HL-60/S4 (cell line): Measurements from ENCODE around the gene ENTPD1.

Experiments
- in situ Hi-C: fragments of 300-500 bp; cut with MboI; formaldehyde crosslinking; loops from 2 replicates; pipeline ENCODE4 v1.14.3; 2022; ENCODE audit warnings: low sequenced_read_pairs

Gene ENTPD1

GRCh38 chr10:95821720-95822119 lies 65.8 kb downstream of the ENTPD1 start:
- in situ Hi-C loops: no loop called here

- in situ Hi-C loops: no loop called here
These were observed 74.1 kb downstream of the ENTPD1 start for GRCh38 chr10:95830044-95830443.

GRCh38 chr10:95831076-95831475 lies 75.1 kb downstream of the ENTPD1 start:
- in situ Hi-C loops: no loop called here

- in situ Hi-C loops: no loop called here
These were observed 75.6 kb downstream of the ENTPD1 start for GRCh38 chr10:95831515-95831914.

GRCh38 chr10:95832216-95833041 lies 76.5 kb downstream of the ENTPD1 start:
- in situ Hi-C loops: no loop called here

- in situ Hi-C loops: no loop called here
These were observed 77.2 kb downstream of the ENTPD1 start for GRCh38 chr10:95833042-95833610.

- in situ Hi-C loops: no loop called here
These were observed 78.4 kb downstream of the ENTPD1 start for GRCh38 chr10:95834406-95834805.

GRCh38 chr10:95835149-95835860 lies 79.3 kb downstream of the ENTPD1 start:
- in situ Hi-C loops: no loop called here

- in situ Hi-C loops: no loop called here
These were observed 79.9 kb downstream of the ENTPD1 start for GRCh38 chr10:95835911-95836310.

GRCh38 chr10:95836610-95837355 lies 80.8 kb downstream of the ENTPD1 start:
- in situ Hi-C loops: no loop called here

- in situ Hi-C loops: no loop called here
These were observed 81.4 kb downstream of the ENTPD1 start for GRCh38 chr10:95837356-95837776.

GRCh38 chr10:95837783-95838182 lies 81.8 kb downstream of the ENTPD1 start:
- in situ Hi-C loops: no loop called here

GRCh38 chr10:95840121-95840520 lies 84.2 kb downstream of the ENTPD1 start:
- in situ Hi-C loops: loop anchor here (5.0 kb wide), 1 partner anchor 143 kb away; no protein-coding TSS in a partner anchor

GRCh38 chr10:95840681-95841080 lies 84.7 kb downstream of the ENTPD1 start:
- in situ Hi-C loops: loop anchor here (5.0 kb wide), 1 partner anchor 143 kb away; no protein-coding TSS in a partner anchor

- in situ Hi-C loops: loop anchor here (5.0 kb wide), 1 partner anchor 145 kb away; no protein-coding TSS in a partner anchor
These were observed 85.9 kb downstream of the ENTPD1 start for GRCh38 chr10:95841661-95842498.

- in situ Hi-C loops: no loop called here
These were observed 89.4 kb downstream of the ENTPD1 start for GRCh38 chr10:95845411-95845810.

- in situ Hi-C loops: no loop called here
These were observed 91.0 kb downstream of the ENTPD1 start for GRCh38 chr10:95847007-95847406.

- in situ Hi-C loops: no loop called here
These were observed 92.9 kb downstream of the ENTPD1 start for GRCh38 chr10:95848841-95849240.

- in situ Hi-C loops: no loop called here
These were observed 94.8 kb downstream of the ENTPD1 start for GRCh38 chr10:95850791-95851190.
